AG09319 (cell line): ENCODE data around the gene BMP3.
A peak's percentile ranks its signal among the peaks of the same experiment; 100 is the strongest.

ENCODE experiments used
- DNase-seq: peaks from one replicate; pipeline ENCODE4 v3.0.0-alpha.2; 2010; ENCODE audit warnings: low read depth; ENCODE audit errors: extremely low read depth
- TF ChIP-seq, protein P1 (sequence below): IDR thresholded peaks from 2 replicates; pipeline ENCODE4 v1.5.1; 2011; ENCODE audit warnings: low read depth, mild to moderate bottlenecking, inconsistent platforms, low read length, moderate library complexity

BMP3 gene

DNA sequence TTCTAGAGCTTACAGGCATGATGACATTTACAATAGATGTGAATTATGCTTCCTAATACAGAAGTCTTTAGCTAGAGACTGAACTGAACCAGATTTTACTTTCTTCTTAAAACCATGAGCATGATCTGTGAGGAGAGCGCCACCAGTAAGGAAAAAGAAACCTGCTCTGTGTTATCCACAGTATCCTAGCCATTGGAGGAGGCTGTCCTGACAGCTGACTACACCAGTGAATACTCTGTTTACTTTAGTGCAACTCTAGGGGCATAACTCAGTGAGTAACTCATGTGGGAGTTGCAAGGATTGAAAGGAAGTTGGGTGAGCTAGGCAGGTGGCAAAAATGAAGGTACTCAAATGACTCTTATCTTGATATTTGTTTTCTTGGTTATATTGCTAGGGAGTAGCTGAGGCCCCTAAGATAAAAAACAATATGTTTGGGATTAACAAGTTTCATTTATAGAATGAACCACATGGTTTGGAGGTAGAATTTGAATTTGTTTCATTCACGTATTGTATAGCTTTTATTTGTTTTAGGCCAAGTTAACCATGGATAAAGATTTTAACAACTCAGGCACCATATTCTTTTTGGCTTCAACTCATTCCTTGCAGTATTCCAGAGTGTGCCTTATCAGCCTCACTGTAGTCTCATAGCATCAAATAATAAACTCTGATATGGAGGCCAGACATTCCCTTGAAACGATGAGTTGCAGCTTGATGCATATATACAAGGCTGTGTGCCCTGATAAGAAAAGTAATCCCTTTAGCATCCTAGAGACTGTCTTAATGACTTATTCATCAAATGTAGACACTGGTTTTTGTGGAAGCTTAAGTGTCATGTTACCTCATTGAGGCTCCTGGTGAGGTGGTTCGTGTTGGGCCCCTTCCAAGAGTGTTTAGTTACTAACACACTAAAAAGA lies 2.5 kb downstream of the BMP3 start:
- TF ChIP-seq, protein P1, sequence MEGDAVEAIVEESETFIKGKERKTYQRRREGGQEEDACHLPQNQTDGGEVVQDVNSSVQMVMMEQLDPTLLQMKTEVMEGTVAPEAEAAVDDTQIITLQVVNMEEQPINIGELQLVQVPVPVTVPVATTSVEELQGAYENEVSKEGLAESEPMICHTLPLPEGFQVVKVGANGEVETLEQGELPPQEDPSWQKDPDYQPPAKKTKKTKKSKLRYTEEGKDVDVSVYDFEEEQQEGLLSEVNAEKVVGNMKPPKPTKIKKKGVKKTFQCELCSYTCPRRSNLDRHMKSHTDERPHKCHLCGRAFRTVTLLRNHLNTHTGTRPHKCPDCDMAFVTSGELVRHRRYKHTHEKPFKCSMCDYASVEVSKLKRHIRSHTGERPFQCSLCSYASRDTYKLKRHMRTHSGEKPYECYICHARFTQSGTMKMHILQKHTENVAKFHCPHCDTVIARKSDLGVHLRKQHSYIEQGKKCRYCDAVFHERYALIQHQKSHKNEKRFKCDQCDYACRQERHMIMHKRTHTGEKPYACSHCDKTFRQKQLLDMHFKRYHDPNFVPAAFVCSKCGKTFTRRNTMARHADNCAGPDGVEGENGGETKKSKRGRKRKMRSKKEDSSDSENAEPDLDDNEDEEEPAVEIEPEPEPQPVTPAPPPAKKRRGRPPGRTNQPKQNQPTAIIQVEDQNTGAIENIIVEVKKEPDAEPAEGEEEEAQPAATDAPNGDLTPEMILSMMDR, result no peak
- DNase-seq, result no peak

DNA sequence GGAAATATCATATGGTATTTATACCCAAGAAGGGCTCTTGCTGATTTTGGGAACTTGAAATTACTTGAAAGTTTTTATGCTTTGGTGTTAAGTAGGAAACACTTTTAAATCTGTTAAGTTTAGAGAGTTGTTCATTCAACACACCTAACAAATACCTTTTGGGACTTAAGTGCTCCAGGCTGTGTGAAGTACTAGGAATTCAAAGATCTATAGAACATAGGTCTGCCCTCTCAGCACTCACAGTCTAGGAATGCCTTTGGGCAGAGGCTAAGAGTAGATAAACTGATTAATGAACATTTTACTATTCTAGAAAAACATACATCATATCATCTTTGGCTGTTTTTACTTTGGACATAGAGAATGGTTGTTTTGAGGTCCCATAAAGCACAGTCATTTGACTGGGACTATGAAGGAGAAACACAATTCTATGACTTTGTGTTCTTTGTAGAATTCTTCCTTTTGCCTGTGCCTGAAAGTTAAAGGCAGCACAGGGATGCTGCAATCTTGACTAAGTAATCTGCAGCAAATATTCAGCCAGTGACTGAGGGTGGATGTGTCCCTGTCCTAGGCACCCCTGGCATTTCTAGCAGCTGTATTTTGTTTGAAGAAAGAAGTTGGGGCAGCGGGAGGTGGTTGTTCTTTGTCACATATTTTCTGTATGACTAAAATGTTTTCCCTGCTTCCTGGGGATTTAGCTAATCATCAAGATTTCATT lies 8.3 kb downstream of the BMP3 start:
- no peak for DNase-seq
- TF ChIP-seq, protein P1, result no peak

DNA sequence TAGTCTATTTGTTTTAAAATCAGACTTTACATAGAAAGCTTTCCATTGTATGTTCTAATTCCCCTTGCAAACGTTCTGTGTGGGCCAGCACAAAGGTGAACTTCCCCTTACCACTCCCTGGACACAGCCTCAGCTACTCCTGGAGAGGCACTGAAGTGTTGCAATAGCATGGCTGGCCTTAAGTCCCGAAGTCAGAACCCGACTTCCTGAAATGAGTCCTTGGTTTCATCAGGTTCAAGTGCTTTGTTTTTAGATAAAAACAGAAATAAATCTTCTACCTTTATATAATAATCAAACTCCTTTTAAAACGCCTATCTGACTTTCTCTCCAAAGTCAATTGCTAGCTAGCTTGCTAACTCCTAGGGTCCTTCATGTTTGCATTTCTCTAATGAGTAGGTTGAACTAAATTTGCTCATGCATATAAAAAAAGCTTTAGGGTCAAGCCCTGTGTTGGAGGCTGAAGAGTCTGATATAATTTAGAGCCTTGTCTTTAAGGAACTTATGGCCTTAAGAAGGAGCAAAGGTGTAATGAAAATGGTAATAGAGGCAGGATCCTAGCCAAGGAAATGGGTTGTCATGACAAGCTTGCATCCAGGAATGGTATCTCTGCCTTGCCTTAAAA lies 9.0 kb downstream of the BMP3 start:
- DNase-seq, result no peak
- TF ChIP-seq, protein P1, result no peak

DNA sequence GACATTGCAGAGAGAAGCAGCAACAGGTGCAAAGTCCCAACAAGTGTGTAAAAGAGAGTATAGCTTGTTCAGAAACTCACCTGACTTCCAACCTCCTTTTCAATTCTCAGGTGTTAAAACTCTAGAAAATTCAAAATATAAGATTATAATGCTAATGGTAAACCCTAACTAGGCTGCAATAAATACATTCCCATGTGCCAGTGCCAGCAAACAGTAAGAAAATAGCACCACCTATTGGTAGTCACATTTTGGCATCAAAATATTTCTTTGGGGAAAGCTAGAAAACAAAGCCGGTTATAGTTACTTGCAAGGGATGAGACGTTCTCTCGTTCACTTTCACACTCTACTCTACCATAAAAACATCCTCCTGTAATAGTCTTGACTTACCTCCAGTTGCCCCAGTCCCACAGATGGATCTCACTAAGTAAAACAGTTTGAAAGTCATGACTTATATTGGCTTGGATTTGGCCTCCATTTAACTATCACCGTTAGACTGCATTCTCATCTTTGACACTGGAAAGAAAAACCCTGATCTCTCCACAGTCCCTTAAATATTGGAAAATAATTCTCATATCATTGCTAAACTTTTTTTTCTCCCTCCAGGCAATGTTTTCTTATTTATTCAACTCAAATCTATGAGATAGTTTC lies 9.6 kb downstream of the BMP3 start:
- TF ChIP-seq, protein P1, result peak; percentile 73
- DNase-seq, result no peak

DNA sequence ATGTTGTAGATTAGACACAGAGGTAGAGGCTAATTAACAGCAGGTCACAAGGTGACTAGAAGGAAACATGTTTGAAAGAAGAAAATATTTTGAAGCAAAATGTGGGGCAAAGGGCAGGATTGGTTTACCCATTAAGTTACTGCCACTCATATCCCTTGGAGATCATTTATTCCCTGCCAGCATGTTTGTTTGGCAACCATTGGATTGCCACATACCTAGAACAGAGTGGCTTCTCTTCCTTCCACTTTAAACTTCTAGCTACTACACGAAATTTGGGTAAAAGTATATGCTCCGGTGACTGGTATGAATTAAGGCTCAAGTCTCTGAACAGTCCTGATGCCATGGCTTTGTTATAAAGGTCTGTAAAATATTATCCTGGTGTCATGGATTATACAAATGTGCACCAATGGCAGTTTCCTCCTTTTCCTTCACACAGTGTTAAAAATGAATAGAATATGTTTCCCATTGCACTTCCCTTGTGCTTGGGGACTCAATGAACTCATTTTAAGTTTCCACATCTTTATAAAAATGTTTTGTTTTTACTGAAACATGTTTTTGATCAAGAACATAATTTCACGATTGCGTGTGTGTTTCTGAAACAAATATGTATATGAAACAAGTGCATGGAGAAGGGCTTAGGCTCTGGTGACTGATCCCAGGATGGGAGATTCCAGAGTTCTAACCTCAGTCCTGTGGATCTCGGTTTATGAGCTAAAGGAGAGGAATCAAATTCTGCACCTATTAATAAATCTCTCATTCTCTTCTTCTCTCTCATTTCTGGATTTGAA lies 12.3 kb downstream of the BMP3 start:
- TF ChIP-seq, protein P1, result no peak
- no peak for DNase-seq

DNA sequence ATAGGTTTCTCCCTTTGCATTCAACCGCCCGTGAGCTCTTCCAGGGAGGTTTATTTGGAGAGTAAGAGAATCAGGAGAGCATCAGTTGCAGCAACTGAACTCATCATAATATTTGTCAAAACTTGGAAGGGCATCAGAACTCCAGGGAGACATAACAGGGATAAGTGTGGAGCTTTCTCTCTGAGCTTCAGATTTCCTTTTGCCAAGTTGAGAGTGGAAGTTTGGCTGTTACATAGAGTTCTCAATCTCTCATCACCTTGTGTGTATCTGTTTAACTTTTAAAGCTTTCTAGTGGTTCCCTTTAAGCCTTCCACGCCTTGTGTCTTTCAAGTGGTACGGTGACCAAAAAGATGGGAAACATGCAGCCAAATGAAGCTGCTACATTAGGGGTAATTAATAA lies 18.8 kb downstream of the BMP3 start:
- no peak for DNase-seq
- TF ChIP-seq, protein P1, result no peak
